HEK293 (cell line): ENCODE measurements around the gene SLC2A8.

ENCODE experiments used
- CTCF ChIA-PET: fragments of 350-600 bp; formaldehyde crosslinking; extraction: SDS; loops from one replicate; lab custom pipeline; 2021; ENCODE audit warnings: antibody characterized with exemption; lab: Yijun Ruan, JAX
- POLR2A ChIA-PET: fragments of 300-600 bp; formaldehyde crosslinking; extraction: SDS; loops from one replicate; lab custom pipeline; 2020; ENCODE audit warnings: antibody characterized with exemption, inconsistent platforms; lab: Yijun Ruan, JAX
- H3K27ac ChIP-seq: fragments of 200-500 bp; sonication (Bioruptor generic); 2 replicates; pipeline ENCODE4 v1.5.1; 2014; ENCODE audit warnings: low read depth, low read length, control low read depth, inconsistent platforms; ENCODE audit errors: extremely low read depth
- H3K36me3 ChIP-seq, 2 experiments: fragments of 200-500 bp in 1 of 2; sonication (Bioruptor generic) in 1 of 2; 1 replicate in 1 of 2; 2 replicates in 1 of 2; pipeline ENCODE4 v1.5.1; 2014 to 2017; ENCODE audit warnings: inconsistent platforms in 2 of 2, low read length in 2 of 2; ENCODE audit not compliant: control insufficient read depth in 2 of 2, insufficient read depth in 1 of 2
- H3K4me1 ChIP-seq: fragments of 200-500 bp; sonication (Bioruptor generic); 2 replicates; pipeline ENCODE4 v1.5.1; 2014; ENCODE audit warnings: mild to moderate bottlenecking, low read length, inconsistent platforms; ENCODE audit not compliant: control insufficient read depth, insufficient read depth
- H3K4me3 ChIP-seq: 2 replicates; pipeline ENCODE4 v1.5.1; 2011; ENCODE audit warnings: low read depth, mild to moderate bottlenecking, control low read depth, low read length, moderate library complexity
- H3K9me3 ChIP-seq: fragments of 200-500 bp; sonication (Bioruptor generic); 2 replicates; pipeline ENCODE4 v1.5.1; 2014; ENCODE audit warnings: low read depth, low read length, inconsistent platforms; ENCODE audit not compliant: control insufficient read depth, insufficient read depth
- BCL11B ChIP-seq: fragments of 450-650 bp; formaldehyde crosslinking; IDR thresholded peaks from 2 replicates; pipeline ENCODE4 v1.5.1; 2016; ENCODE audit warnings: low read depth, missing biosample characterization, missing genetic modification characterization
- HOXD13 ChIP-seq: sonication (generic); formaldehyde crosslinking; IDR thresholded peaks from 2 replicates; pipeline ENCODE4 v1.8.0; 2022; ENCODE audit warnings: missing genetic modification reagents, borderline replicate concordance
- ZBTB17 ChIP-seq: fragments of 450-650 bp; formaldehyde crosslinking; IDR thresholded peaks from 2 replicates; pipeline ENCODE4 v1.5.1; 2016; ENCODE audit warnings: missing biosample characterization, missing genetic modification characterization
- ZNF146 ChIP-seq: fragments of 450-650 bp; formaldehyde crosslinking; IDR thresholded peaks from 2 replicates; pipeline ENCODE4 v1.5.1; 2016; ENCODE audit warnings: missing biosample characterization, missing genetic modification characterization
- ZNF169 ChIP-seq: fragments of 450-650 bp; formaldehyde crosslinking; IDR thresholded peaks from 2 replicates; pipeline ENCODE4 v1.5.1; 2016; ENCODE audit warnings: missing biosample characterization, missing genetic modification characterization
- ZNF184 ChIP-seq: fragments of 450-650 bp; IDR thresholded peaks from 2 replicates; pipeline ENCODE4 v1.5.1; 2018; ENCODE audit warnings: missing biosample characterization, mild to moderate bottlenecking, missing genetic modification characterization
- ZNF214 ChIP-seq: fragments of 450-650 bp; formaldehyde crosslinking; IDR thresholded peaks from 2 replicates; pipeline ENCODE4 v1.5.1; 2017; ENCODE audit warnings: missing biosample characterization, mild to moderate bottlenecking, missing genetic modification characterization, borderline replicate concordance
- ZNF24 ChIP-seq: fragments of 450-650 bp; formaldehyde crosslinking; IDR thresholded peaks from 2 replicates; pipeline ENCODE4 v1.5.1; 2016; ENCODE audit warnings: missing biosample characterization, missing genetic modification characterization
- ZNF248 ChIP-seq: fragments of 450-650 bp; formaldehyde crosslinking; IDR thresholded peaks from 2 replicates; pipeline ENCODE4 v1.5.1; 2017; ENCODE audit warnings: missing biosample characterization, missing genetic modification characterization
- ZNF423 ChIP-seq: fragments of 450-650 bp; formaldehyde crosslinking; IDR thresholded peaks from 2 replicates; pipeline ENCODE4 v1.5.1; 2016; ENCODE audit warnings: missing biosample characterization, missing genetic modification characterization
- ZNF596 ChIP-seq: fragments of 450-650 bp; IDR thresholded peaks from 2 replicates; pipeline ENCODE4 v1.5.0; 2018; ENCODE audit warnings: missing biosample characterization, mild to moderate bottlenecking, missing genetic modification characterization, moderate library complexity
- ZXDB ChIP-seq: fragments of 450-650 bp; formaldehyde crosslinking; IDR thresholded peaks from 2 replicates; pipeline ENCODE4 v1.5.1; 2016; ENCODE audit warnings: missing biosample characterization, missing genetic modification characterization
- TF ChIP-seq, protein P1 (sequence below): IDR thresholded peaks from 2 replicates; pipeline ENCODE4 v1.6.1; 2011; ENCODE audit warnings: mild to moderate bottlenecking, low read depth, low read length, borderline replicate concordance
- TF ChIP-seq, protein P2 (sequence below): fragments of 450-650 bp; formaldehyde crosslinking; conservative IDR thresholded peaks from 2 replicates; pipeline ENCODE4 v1.5.1; 2016; ENCODE audit warnings: low read depth, missing biosample characterization, missing genetic modification characterization
- TF ChIP-seq, protein P3 (sequence below): fragments of 450-650 bp; formaldehyde crosslinking; IDR thresholded peaks from 2 replicates; pipeline ENCODE4 v1.5.1; 2017; ENCODE audit warnings: missing biosample characterization, missing genetic modification characterization
- TF ChIP-seq, protein P4 (sequence below): fragments of 450-650 bp; formaldehyde crosslinking; IDR thresholded peaks from 2 replicates; pipeline ENCODE4 v1.5.1; 2017; ENCODE audit warnings: missing biosample characterization, mild to moderate bottlenecking, missing genetic modification characterization, moderate library complexity
- TF ChIP-seq, protein P5 (sequence below): fragments of 450-650 bp; formaldehyde crosslinking; IDR thresholded peaks from 2 replicates; pipeline ENCODE4 v1.5.1; 2016; ENCODE audit warnings: missing biosample characterization, missing genetic modification characterization, low read depth

SLC2A8 gene

GRCh38 chr9:127428348-127428747 is 31.4 kb downstream of the SLC2A8 start:
- Histone ChIP-seq H3K9me3 (no peaks in the 10 kb centered on the region), H3K4me1 (no peaks in the 10 kb centered on the region), H3K27ac (no peak overlapping the region), H3K36me3 (peaks cover 30 to 59% of the 10 kb centered on the region in 2 experiments; a peak in 2 of 3 replicates), H3K4me3 (no peak overlapping the region)
- TF ChIP-seq ZNF184 (tag by site-specific recombination) (no peak), ZBTB17 (no peak), ZXDB (tag by site-specific recombination) (no peak), ZNF248 (tag by site-specific recombination) (no peak), ZNF596 (tag by site-specific recombination) (no peak), BCL11B (tag by site-specific recombination) (no peak), ZNF24 (tag by site-specific recombination) (no peak), ZNF169 (no peak)
- TF ChIP-seq, protein P1, sequence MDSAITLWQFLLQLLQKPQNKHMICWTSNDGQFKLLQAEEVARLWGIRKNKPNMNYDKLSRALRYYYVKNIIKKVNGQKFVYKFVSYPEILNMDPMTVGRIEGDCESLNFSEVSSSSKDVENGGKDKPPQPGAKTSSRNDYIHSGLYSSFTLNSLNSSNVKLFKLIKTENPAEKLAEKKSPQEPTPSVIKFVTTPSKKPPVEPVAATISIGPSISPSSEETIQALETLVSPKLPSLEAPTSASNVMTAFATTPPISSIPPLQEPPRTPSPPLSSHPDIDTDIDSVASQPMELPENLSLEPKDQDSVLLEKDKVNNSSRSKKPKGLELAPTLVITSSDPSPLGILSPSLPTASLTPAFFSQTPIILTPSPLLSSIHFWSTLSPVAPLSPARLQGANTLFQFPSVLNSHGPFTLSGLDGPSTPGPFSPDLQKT: no peak
- TF ChIP-seq, protein P2, sequence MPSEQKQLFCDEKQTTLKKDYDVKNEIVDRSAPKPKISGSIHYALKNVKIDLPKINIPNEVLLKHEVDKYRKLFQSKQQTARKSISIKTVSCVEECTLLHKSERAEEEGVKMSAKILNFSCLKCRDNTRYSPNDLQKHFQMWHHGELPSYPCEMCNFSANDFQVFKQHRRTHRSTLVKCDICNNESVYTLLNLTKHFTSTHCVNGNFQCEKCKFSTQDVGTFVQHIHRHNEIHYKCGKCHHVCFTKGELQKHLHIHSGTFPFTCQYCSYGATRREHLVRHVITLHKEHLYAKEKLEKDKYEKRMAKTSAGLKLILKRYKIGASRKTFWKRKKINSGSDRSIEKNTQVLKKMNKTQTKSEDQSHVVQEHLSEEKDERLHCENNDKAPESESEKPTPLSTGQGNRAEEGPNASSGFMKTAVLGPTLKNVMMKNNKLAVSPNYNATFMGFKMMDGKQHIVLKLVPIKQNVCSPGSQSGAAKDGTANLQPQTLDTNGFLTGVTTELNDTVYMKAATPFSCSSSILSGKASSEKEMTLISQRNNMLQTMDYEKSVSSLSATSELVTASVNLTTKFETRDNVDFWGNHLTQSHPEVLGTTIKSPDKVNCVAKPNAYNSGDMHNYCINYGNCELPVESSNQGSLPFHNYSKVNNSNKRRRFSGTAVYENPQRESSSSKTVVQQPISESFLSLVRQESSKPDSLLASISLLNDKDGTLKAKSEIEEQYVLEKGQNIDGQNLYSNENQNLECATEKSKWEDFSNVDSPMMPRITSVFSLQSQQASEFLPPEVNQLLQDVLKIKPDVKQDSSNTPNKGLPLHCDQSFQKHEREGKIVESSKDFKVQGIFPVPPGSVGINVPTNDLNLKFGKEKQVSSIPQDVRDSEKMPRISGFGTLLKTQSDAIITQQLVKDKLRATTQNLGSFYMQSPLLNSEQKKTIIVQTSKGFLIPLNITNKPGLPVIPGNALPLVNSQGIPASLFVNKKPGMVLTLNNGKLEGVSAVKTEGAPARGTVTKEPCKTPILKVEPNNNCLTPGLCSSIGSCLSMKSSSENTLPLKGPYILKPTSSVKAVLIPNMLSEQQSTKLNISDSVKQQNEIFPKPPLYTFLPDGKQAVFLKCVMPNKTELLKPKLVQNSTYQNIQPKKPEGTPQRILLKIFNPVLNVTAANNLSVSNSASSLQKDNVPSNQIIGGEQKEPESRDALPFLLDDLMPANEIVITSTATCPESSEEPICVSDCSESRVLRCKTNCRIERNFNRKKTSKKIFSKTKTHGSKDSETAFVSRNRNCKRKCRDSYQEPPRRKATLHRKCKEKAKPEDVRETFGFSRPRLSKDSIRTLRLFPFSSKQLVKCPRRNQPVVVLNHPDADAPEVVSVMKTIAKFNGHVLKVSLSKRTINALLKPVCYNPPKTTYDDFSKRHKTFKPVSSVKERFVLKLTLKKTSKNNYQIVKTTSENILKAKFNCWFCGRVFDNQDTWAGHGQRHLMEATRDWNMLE (tag by site-specific recombination): no peak
- ChIA-PET CTCF (no interaction called here), POLR2A (no interaction called here)

DNA sequence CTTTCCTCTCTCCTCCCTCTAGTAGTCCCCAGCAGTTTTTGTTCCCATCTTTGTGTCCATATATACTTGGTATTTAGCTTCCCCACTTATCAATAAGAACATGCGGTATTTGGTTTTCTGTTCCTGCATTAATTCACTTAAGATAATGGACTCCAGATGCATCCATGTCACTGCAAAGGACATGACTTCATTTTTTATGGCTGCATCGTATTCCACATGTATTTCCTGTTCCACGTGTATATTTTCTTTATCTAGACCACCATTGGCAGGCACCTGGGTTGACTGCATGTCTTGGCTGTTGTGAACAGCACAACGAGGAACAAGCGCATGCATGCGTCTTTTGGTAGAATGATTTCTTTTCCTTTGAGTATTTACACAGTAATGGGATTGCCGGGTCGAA is 33.4 kb downstream of the SLC2A8 start:
- peak; percentile 75; the same call in 1 of the 2 replicates for TF ChIP-seq ZNF146 (tag by site-specific recombination)
- TF ChIP-seq ZNF423 (tag by site-specific recombination): no peak
- TF ChIP-seq, all 188 proteins: peak for 1
- no peak overlapping the region for H3K27ac ChIP-seq
- CTCF ChIA-PET: no interaction called here
- POLR2A ChIA-PET: interaction anchor here (1.5 kb wide), 1 partner anchor 21 kb away, joined by 4 read pairs; the partner anchor contains the start of genes LRSAM1 and RPL12
- H3K4me3 ChIP-seq: no peak overlapping the region
- no peaks in the 10 kb centered on the region for H3K4me1 ChIP-seq
- peaks cover 33 to 79% of the 10 kb centered on the region in 2 experiments; a peak in 2 of 3 replicates for H3K36me3 ChIP-seq
- no peaks in the 10 kb centered on the region for H3K9me3 ChIP-seq

DNA sequence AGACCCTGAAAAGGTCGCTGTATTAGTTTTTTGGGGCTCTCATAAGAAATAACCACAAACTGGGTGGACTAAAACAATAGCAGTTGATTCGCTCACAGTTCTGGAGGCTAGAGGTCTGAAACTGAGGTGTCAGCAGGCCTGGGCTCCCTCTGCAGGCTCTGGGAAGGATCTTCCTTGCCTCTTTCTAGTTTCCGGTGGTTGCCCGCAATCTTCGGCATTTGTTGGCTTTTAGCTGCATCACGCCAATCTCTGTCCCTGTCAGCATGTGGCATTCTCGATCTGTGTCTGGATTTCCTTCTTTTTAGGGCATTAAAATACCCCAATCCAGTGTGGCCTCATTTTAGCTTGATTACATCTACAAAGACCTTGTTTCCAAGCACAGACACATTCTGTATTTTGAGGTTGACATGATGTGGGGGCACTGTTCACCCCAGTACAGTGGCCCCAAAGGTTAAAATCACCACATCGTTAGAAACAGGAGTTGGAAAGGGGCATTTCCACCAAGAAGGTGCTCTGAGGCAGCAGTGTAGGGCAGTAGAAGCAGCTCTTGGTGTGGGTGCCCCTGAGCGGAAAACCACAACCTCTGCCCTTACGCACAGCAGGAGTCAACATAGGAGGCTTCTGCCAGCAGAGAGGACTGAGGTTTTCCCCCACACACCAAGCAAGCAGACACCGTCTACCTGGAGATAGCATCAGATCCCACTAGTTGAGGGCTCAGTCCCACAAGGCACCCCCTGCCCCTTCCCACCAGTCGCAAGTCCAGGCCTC is 40.7 kb downstream of the SLC2A8 start:
- Histone ChIP-seq H3K4me3 (no peak overlapping the region), H3K36me3 (peaks cover 14 to 91% of the 10 kb centered on the region in 2 experiments; a peak in 2 of 3 replicates), H3K9me3 (no peaks in the 10 kb centered on the region), H3K4me1 (no peaks in the 10 kb centered on the region), H3K27ac (no peak overlapping the region)
- ChIA-PET POLR2A (interaction anchor here (0.6 to 2.8 kb wide), 2 partner anchors 14 kb away, joined by 4 to 9 read pairs; partner anchors contain the start of genes LRSAM1, RPL12 and ZNF79), CTCF (interaction anchor here (0.7 kb wide), 1 partner anchor 232 kb away, joined by 4 read pairs; no protein-coding TSS in a partner anchor)
- TF ChIP-seq, protein P3, sequence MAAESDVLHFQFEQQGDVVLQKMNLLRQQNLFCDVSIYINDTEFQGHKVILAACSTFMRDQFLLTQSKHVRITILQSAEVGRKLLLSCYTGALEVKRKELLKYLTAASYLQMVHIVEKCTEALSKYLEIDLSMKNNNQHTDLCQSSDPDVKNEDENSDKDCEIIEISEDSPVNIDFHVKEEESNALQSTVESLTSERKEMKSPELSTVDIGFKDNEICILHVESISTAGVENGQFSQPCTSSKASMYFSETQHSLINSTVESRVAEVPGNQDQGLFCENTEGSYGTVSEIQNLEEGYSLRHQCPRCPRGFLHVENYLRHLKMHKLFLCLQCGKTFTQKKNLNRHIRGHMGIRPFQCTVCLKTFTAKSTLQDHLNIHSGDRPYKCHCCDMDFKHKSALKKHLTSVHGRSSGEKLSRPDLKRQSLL: no peak
- no peak for TF ChIP-seq ZNF214 (tag by site-specific recombination)
- TF ChIP-seq HOXD13 (CRISPR knock-in tag): no peak
- TF ChIP-seq, protein P4, sequence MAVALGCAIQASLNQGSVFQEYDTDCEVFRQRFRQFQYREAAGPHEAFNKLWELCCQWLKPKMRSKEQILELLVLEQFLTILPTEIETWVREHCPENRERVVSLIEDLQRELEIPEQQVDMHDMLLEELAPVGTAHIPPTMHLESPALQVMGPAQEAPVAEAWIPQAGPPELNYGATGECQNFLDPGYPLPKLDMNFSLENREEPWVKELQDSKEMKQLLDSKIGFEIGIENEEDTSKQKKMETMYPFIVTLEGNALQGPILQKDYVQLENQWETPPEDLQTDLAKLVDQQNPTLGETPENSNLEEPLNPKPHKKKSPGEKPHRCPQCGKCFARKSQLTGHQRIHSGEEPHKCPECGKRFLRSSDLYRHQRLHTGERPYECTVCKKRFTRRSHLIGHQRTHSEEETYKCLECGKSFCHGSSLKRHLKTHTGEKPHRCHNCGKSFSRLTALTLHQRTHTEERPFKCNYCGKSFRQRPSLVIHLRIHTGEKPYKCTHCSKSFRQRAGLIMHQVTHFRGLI (tag by site-specific recombination): no peak
- TF ChIP-seq, protein P5, sequence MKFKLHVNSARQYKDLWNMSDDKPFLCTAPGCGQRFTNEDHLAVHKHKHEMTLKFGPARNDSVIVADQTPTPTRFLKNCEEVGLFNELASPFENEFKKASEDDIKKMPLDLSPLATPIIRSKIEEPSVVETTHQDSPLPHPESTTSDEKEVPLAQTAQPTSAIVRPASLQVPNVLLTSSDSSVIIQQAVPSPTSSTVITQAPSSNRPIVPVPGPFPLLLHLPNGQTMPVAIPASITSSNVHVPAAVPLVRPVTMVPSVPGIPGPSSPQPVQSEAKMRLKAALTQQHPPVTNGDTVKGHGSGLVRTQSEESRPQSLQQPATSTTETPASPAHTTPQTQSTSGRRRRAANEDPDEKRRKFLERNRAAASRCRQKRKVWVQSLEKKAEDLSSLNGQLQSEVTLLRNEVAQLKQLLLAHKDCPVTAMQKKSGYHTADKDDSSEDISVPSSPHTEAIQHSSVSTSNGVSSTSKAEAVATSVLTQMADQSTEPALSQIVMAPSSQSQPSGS (tag by site-specific recombination): no peak
